HepG2 (cell line): Measurements from ENCODE around the gene S100A11. TPM values are rescaled to one million over a fixed set of nuclear protein-coding genes. Genes with fewer than 3 reads are reported as not detected.

Experiments used
- ATAC-seq: fragments of 200-7000 bp; cut with Tn5 transposase; 3 replicates; pipeline ENCODE4 v1.9.1; 2020; ENCODE audit warnings: mild to moderate bottlenecking, moderate library complexity
- BruUV-seq: library from RNA; stranded (reverse); fragments of 400-500 nt; replicated peaks from 2 replicates; lab custom pipeline; 2021; lab: Mats Ljungman, UMichigan
- CTCF ChIA-PET: fragments of 300-600 bp; formaldehyde crosslinking; extraction: SDS; loops from one replicate; lab custom pipeline; 2021; ENCODE audit warnings: low total read pairs, inconsistent platforms, low intra/inter-chr PET ratio; lab: Yijun Ruan, JAX
- POLR2A ChIA-PET: fragments of 350-600 bp; sonication (Branson Sonifier 250); formaldehyde crosslinking; loops from one replicate; lab custom pipeline; 2020; ENCODE audit warnings: antibody characterized with exemption, inconsistent platforms; lab: Yijun Ruan, JAX
- DNase-seq: peaks from one replicate; pipeline ENCODE4 v3.0.0-alpha.2; 2015; ENCODE audit warnings: low spot score
- FAIRE-seq: peaks from 3 replicates; lab custom pipeline; 2011; peaks lifted over from hg19 to GRCh38; lab: Jason Lieb, UNC
- H2AFZ ChIP-seq: one replicate; pipeline ENCODE4 v1.6.1; 2011; ENCODE audit warnings: low read length, inconsistent platforms
- H3K27ac ChIP-seq: fragments of 300-600 bp; 3 replicates; pipeline ENCODE4 v1.8.0; 2011; ENCODE audit warnings: mixed run types, mild to moderate bottlenecking, mixed read lengths, low read length, inconsistent platforms; ENCODE audit not compliant: insufficient read depth; ENCODE audit errors: extremely low read length
- H3K27me3 ChIP-seq, 2 experiments: fragments of 200-600 bp in 1 of 2; 2 replicates in 1 of 2; 3 replicates in 1 of 2; pipeline versions ENCODE4 v1.6.0 to v1.8.0; 2011; ENCODE audit warnings: low read length in 2 of 2, mild to moderate bottlenecking in 2 of 2, moderate library complexity in 2 of 2, inconsistent platforms in 1 of 2; ENCODE audit not compliant: insufficient read depth in 2 of 2, control insufficient read depth in 1 of 2
- H3K36me3 ChIP-seq, 2 experiments: fragments of 200-600 bp in 1 of 2; replicated peaks in 1 of 2; 2 replicates in 1 of 2; 3 replicates in 1 of 2; pipeline versions ENCODE4 v1.5.1 to v1.8.0; 2011; ENCODE audit warnings: low read length in 2 of 2, inconsistent platforms in 1 of 2; ENCODE audit not compliant: insufficient read depth in 2 of 2, control insufficient read depth in 1 of 2
- H3K4me1 ChIP-seq: 2 replicates; pipeline ENCODE4 v1.5.1; 2012; ENCODE audit warnings: low read length, inconsistent platforms; ENCODE audit not compliant: insufficient read depth
- H3K4me2 ChIP-seq: 2 replicates; pipeline ENCODE4 v1.6.0; 2011; ENCODE audit warnings: low read depth, low read length, inconsistent platforms
- H3K4me3 ChIP-seq, 3 experiments: fragments of 200-600 bp in 1 of 3; sonication (generic), shearing (Covaris generic) in 1 of 3; replicated peaks in 1 of 3; 2 replicates each; pipeline ENCODE4 v1.5.1; 2011 to 2016; ENCODE audit warnings: low read length in 3 of 3, inconsistent platforms in 2 of 3, low read depth in 2 of 3, mild to moderate bottlenecking in 2 of 3, control low read depth in 1 of 3, mixed read lengths in 1 of 3; ENCODE audit not compliant: insufficient read depth in 1 of 3
- H3K79me2 ChIP-seq: one replicate; pipeline ENCODE4 v1.6.1; 2011; ENCODE audit warnings: low read length, inconsistent platforms; ENCODE audit not compliant: insufficient read depth
- H3K9ac ChIP-seq: 2 replicates; pipeline ENCODE4 v1.6.0; 2011; ENCODE audit warnings: mild to moderate bottlenecking, low read depth, low read length, inconsistent platforms; ENCODE audit not compliant: insufficient read depth
- H3K9me3 ChIP-seq: 2 replicates; pipeline ENCODE4 v1.5.1; 2012; ENCODE audit warnings: mild to moderate bottlenecking, low read length
- H4K20me1 ChIP-seq: 2 replicates; pipeline ENCODE4 v1.6.0; 2011; ENCODE audit warnings: inconsistent platforms, mild to moderate bottlenecking, low read length, moderate library complexity; ENCODE audit not compliant: insufficient read depth
- ARNTL ChIP-seq: sonication (generic); formaldehyde crosslinking; IDR thresholded peaks from 2 replicates; pipeline ENCODE4 v1.4.0; 2020; ENCODE audit warnings: mild to moderate bottlenecking, missing genetic modification reagents
- CC2D1A ChIP-seq: sonication (generic); formaldehyde crosslinking; IDR thresholded peaks from 2 replicates; pipeline ENCODE4 v1.8.1; 2023; ENCODE audit warnings: mild to moderate bottlenecking, missing genetic modification reagents
- DRAP1 ChIP-seq: IDR thresholded peaks from 2 replicates; pipeline ENCODE4 v1.6.1; 2016; ENCODE audit warnings: missing genetic modification reagents, missing compliant biosample characterization
- ELF3 ChIP-seq: IDR thresholded peaks from 2 replicates; pipeline ENCODE4 v1.6.1; 2016; ENCODE audit warnings: missing genetic modification reagents, missing compliant biosample characterization
- HDAC2 ChIP-seq: sonication (generic); formaldehyde crosslinking; IDR thresholded peaks from 2 replicates; pipeline ENCODE4 v1.4.0; 2020; ENCODE audit warnings: missing genetic modification reagents
- HINFP ChIP-seq: sonication (generic); formaldehyde crosslinking; IDR thresholded peaks from 2 replicates; pipeline ENCODE4 v1.4.0; 2020; ENCODE audit warnings: low read depth, mild to moderate bottlenecking, missing genetic modification reagents
- HNRNPH1 ChIP-seq: fragments of 200-400 bp; formaldehyde crosslinking; optimal IDR thresholded peaks from 2 replicates; pipeline ENCODE3; 2017; ENCODE audit warnings: mild to moderate bottlenecking, low read depth, low read length
- IRX3 ChIP-seq: sonication (generic); formaldehyde crosslinking; IDR thresholded peaks from 2 replicates; pipeline ENCODE4 v1.8.1; 2023; ENCODE audit warnings: mild to moderate bottlenecking, low read depth, missing genetic modification reagents, borderline replicate concordance
- JUND ChIP-seq: sonication (generic); formaldehyde crosslinking; IDR thresholded peaks from 2 replicates; pipeline ENCODE4 v1.8.0; 2022; ENCODE audit warnings: mild to moderate bottlenecking, missing genetic modification reagents
- MAFK ChIP-seq, 2 experiments: IDR thresholded peaks in 1 of 2; conservative IDR thresholded peaks in 1 of 2; 2 replicates each; pipeline ENCODE4 v1.6.1; 2011; ENCODE audit warnings: improper control_type of control experiment in 2 of 2, low read length in 2 of 2
- MXI1 ChIP-seq: IDR thresholded peaks from 3 replicates; pipeline ENCODE4 v1.6.1; 2012; ENCODE audit warnings: low read depth, low read length, inconsistent platforms, borderline replicate concordance
- NFKB2 ChIP-seq: sonication (generic); formaldehyde crosslinking; IDR thresholded peaks from 2 replicates; pipeline ENCODE4 v1.4.0; 2020; ENCODE audit warnings: missing genetic modification reagents, borderline replicate concordance
- NFYB ChIP-seq: sonication (generic); formaldehyde crosslinking; IDR thresholded peaks from 2 replicates; pipeline ENCODE4 v1.4.0; 2020; ENCODE audit warnings: missing genetic modification reagents
- RBFOX2 ChIP-seq: fragments of 200-400 bp; formaldehyde crosslinking; IDR thresholded peaks from 2 replicates; pipeline ENCODE4 v1.6.1; 2017; ENCODE audit warnings: low read depth, mild to moderate bottlenecking, low read length
- RBM39 ChIP-seq: fragments of 200-400 bp; formaldehyde crosslinking; IDR thresholded peaks from one replicate; pipeline ENCODE4 v1.6.1; 2018; ENCODE audit warnings: antibody characterized with exemption, mild to moderate bottlenecking, low read depth, low read length; ENCODE audit not compliant: poor library complexity, severe bottlenecking
- RELA ChIP-seq: sonication (generic); formaldehyde crosslinking; IDR thresholded peaks from 2 replicates; pipeline ENCODE4 v1.4.0; 2020; ENCODE audit warnings: missing genetic modification reagents
- TAF1 ChIP-seq: sonication (generic); formaldehyde crosslinking; IDR thresholded peaks from 2 replicates; pipeline ENCODE4 v1.4.0; 2020; ENCODE audit warnings: missing genetic modification reagents
- TARDBP ChIP-seq: sonication (generic); formaldehyde crosslinking; IDR thresholded peaks from 2 replicates; pipeline ENCODE4 v1.8.0; 2022; ENCODE audit warnings: mild to moderate bottlenecking, missing genetic modification reagents
- ZNF136 ChIP-seq: sonication (generic); formaldehyde crosslinking; IDR thresholded peaks from 2 replicates; pipeline ENCODE4 v1.8.1; 2022; ENCODE audit warnings: low read depth, mild to moderate bottlenecking, moderate library complexity, missing genetic modification reagents
- ZSCAN31 ChIP-seq: sonication (generic); formaldehyde crosslinking; IDR thresholded peaks from 2 replicates; pipeline ENCODE4 v1.5.0; 2020; ENCODE audit warnings: low read depth, mild to moderate bottlenecking, missing genetic modification reagents
- WGBS: methylation state at CpG from one replicate; pipeline ENCODE4 v1.1.6; 2017; ENCODE audit warnings: low lambda C conversion rate; 5-methylcytosine and 5-hydroxymethylcytosine counted together
- in situ Hi-C: cut with HindIII; loops from 2 replicates; pipeline ENCODE4 v1.10.0; 2017; ENCODE audit warnings: low pct_unique_long_range_greater_than_20kb; ENCODE audit not compliant: extremely low pct_ligation_motif_present
- intact Hi-C: fragments of 100-400 bp; cut with micrococcal nuclease; formaldehyde crosslinking; loops from one replicate; pipeline ENCODE4 v1.10.0; 2022; ENCODE audit not compliant: unreplicated experiment
- polyA plus RNA-seq, 8 experiments: library from polyadenylated mRNA; depleted of rRNA in 3 of 8; stranded (reverse) in 7 of 8; unstranded in 1 of 8; fragments of >200 nt; fragmentation: Illumina TruSeq in 4 of 8; extraction: Trizol in 4 of 8; gene quantifications; 2 replicates each; pipeline versions ENCODE4 v1.2.1 to v1.2.3, GENCODE V29; 2011 to 2016; ENCODE audit warnings: low read depth in 4 of 8, missing spikeins in 1 of 8, mixed read lengths in 1 of 8; ENCODE audit not compliant: insufficient read depth in 1 of 8
- total RNA-seq, 5 experiments: library from RNA; depleted of rRNA; stranded (reverse); fragments of >200 nt; fragmentation: Illumina TruSeq; extraction: Trizol; gene quantifications; 2 replicates each; pipeline ENCODE4 v1.2.3, GENCODE V29; 2016; ENCODE audit warnings: low read depth in 1 of 5

Gene S100A11
- total and polyA plus RNA-seq, 2 of the 13 experiments (the other 11 are each of a cell fraction or from before 2014, with no cell fraction given): 6.6 to 34.4 TPM

- no TSS peak for BruUV-seq
- Histone ChIP-seq H3K4me3 (peak overlapping the region; percentile 41 to 60 (median 47)), H3K36me3 (no peaks in the 10 kb centered on the region), H3K9me3 (no peaks in the 10 kb centered on the region), H3K27me3 (peaks cover 2 to 6% of the 10 kb centered on the region in 2 experiments; a peak in 1 of 5 replicates), H3K4me1 (peaks cover 17% of the 10 kb centered on the region), H3K27ac (peak overlapping the region; percentile 67), H3K9ac (peak overlapping the region; percentile 69), H4K20me1 (no peaks in the 10 kb centered on the region), H2AFZ (peak overlapping the region; percentile 67), H3K4me2 (peak overlapping the region; percentile 80), H3K79me2 (no peaks in the 10 kb centered on the region)
- ChIA-PET CTCF (no interaction called here), POLR2A (interaction anchor here (0.6 to 3.6 kb wide), 5 partner anchors 12 to 205 kb away, joined by 3 to 30 read pairs (median 3); partner anchors contain the start of gene S100A11)
- intact Hi-C loops: no loop called here
- peak; percentile 90 for FAIRE-seq
- 0% methylated on average over 9 of the region's 13 CpGs for WGBS
- peak; percentile 95 for DNase-seq
- ATAC-seq: peak; percentile 98
- in situ Hi-C loops: no loop called here
- no peak for TF ChIP-seq NFKB2
- peak; percentile 62; the same call in 1 of the 2 replicates for TF ChIP-seq HINFP
- TF ChIP-seq JUND (CRISPR knock-in tag): peak; percentile 82
- no peak for TF ChIP-seq CC2D1A (CRISPR knock-in tag)
- TF ChIP-seq RBM39: peak; percentile 52
- peak; percentile 32; the same call in 1 of the 3 replicates for TF ChIP-seq MXI1
- TF ChIP-seq RBFOX2: peak; percentile 53
- no peak for TF ChIP-seq RELA (CRISPR knock-in tag)
- TF ChIP-seq MAFK (conservative IDR thresholded peaks at IDR 0.05 in 1 of 2, IDR thresholded peaks at IDR 0.05 in 1 of 2; ENCODE audit: low read length in 2 of 2): no peak
- 0 out of 2 replicates have a peak, but pooled peaks have one; percentile 50 for TF ChIP-seq IRX3 (CRISPR knock-in tag)
- peak; percentile 65 for TF ChIP-seq NFYB (CRISPR knock-in tag)
- no peak for TF ChIP-seq ZSCAN31 (CRISPR knock-in tag)
- TF ChIP-seq ZNF136 (CRISPR knock-in tag): no peak
- peak; percentile 44; the same call in 1 of the 2 replicates for TF ChIP-seq TARDBP (CRISPR knock-in tag)
- TF ChIP-seq HDAC2 (CRISPR knock-in tag): peak; percentile 33; the same call in 1 of the 2 replicates
- TF ChIP-seq ELF3: peak; percentile 77
- peak; percentile 65; the same call in 1 of the 2 replicates for TF ChIP-seq DRAP1 (CRISPR knock-in tag)
- TF ChIP-seq ARNTL: peak; percentile 50; the same call in 1 of the 2 replicates
- TF ChIP-seq TAF1: peak; percentile 63
- TF ChIP-seq HNRNPH1: no peak
Observed at GRCh38 chr1:152047730-152048415, 11.1 kb upstream of the S100A11 start.
